Fibroblast of peridontal ligament (primary cell): ENCODE measurements around the gene IFITM5.
"Not testable (repeated sequence)": the region's sequence is repeated elsewhere in the genome, so short reads cannot be mapped to it uniquely, and the experiment has no call there.

Experiments
- DNase-seq: peaks from one replicate; pipeline ENCODE4 v3.0.0-alpha.2; 2010; ENCODE audit errors: extremely low read depth

Gene IFITM5

DNA sequence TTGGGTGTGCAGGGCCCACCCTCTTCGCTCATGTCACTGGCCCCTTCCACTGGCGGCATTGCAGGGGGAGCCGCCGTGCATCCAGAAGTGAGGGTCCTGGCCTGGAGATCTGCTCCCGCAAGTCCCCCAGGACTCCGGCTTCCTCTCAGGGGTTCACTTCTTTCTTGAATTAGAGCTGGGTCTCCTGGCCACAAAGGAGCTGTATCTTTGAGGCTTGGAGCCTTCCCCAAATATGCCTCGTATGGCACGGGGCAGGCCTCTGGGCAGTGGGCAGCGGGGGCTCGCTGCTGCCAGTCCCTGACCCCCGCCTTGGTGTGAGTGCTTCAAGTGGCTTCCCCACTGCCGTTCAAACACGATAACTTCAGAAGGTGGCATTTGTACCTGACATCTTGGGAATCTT lies 28.7 kb upstream of the IFITM5 start:
- no peak for DNase-seq

DNA sequence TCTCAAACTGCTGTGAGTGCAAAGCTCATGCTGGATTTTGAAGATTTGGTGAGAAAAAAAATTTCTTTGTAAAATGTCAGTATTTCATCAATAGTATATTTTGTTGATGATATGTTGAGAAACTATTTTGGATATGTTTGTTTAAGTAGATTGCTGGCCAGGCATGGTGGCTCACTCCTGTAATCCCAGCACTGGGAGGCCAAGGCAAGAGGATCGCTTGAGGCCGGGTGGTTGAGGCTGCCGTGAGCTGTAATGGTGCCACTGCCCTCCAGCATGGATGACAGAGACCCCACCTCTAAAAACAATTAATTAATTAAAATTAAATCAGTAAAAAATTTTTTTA lies 28.2 kb upstream of the IFITM5 start:
- no peak for DNase-seq

DNA sequence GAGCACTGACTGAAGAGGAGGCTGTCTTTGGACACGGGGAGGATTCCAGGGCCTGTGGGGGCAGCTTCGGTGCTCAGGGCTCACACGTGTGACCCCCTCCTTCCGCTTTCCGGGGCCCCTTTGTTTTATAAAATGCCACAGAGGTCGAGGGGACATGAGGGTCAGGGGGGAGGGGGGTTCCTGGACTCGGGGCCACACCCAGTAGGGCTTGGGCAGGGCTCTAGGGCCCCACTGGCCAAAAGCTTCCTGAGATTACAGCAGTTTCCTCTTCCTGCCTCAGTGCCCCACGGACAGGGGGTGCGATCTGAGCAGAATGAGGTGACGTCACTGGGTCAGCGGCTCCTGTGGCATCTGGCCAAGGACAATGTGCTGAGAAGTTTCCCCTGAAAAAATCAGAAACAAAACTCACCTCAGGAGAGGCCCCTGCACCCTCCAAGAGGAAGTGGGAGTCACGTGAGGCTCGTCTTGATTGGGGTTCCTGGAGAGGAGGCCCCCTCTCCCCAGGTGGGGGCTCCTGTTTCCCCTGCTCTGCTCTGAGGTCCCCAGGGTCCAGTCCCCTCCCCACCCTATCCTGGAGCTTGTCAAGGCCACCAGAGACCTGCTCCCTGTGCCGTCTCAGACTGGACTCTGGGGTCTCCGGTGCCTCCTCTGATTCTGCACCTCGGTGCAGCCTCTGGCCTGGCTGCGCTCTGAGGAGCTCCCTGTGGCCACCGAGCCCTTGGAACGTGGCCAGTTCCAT lies 27.7 kb upstream of the IFITM5 start:
- DNase-seq, result no peak

DNA sequence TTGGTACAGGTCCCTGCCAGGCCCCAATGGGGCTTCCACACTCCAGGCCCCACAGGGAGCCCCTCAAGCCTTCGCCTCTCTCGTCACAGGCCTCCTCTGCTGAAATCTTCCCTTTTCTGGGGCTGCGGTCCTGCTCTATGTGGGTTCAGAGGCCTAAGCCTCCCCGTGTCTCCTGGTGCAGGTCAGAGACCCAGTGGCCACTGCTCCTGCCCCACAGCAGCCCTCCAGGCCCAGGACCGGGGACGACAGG lies 27.2 kb upstream of the IFITM5 start:
- DNase-seq, result no peak

DNA sequence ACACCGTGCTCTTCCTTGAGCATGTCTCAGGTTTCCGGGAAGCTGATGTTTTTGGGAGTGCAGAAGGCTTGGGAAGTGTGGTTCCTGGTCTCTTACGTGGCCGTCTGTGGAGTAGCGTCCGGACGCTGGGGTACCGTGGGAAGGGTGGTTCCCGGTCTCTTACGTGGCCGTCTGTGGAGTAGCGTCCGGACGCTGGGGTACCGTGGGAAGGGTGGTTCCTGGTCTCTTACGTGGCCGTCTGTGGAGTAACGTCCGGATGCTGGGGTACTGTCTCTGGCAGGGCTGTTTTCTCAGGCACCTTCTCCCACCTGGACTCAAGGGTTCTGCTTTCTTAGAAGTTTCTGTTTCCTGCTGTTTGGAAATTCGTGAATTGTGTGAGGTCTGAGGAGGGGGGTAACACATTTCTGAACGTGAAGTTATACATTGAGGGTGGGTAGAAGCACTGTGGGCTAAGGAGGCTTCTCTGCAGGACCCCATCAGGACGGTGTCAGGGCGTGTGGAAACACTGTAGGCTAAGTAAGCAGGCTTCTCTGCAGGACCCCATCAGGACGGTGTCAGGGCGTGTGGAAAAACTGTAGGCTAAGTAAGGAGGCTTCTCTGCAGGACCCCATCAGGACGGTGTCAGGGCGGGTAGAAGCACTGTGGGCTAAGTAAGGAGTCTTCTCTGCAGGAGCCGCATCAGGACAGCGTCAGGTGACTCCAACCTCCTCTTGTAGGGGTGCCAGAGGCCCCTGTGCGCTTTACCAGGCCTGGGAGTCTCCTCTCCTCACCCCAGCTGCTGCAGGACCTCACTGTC lies 26.7 kb upstream of the IFITM5 start:
- DNase-seq, result no peak

DNA sequence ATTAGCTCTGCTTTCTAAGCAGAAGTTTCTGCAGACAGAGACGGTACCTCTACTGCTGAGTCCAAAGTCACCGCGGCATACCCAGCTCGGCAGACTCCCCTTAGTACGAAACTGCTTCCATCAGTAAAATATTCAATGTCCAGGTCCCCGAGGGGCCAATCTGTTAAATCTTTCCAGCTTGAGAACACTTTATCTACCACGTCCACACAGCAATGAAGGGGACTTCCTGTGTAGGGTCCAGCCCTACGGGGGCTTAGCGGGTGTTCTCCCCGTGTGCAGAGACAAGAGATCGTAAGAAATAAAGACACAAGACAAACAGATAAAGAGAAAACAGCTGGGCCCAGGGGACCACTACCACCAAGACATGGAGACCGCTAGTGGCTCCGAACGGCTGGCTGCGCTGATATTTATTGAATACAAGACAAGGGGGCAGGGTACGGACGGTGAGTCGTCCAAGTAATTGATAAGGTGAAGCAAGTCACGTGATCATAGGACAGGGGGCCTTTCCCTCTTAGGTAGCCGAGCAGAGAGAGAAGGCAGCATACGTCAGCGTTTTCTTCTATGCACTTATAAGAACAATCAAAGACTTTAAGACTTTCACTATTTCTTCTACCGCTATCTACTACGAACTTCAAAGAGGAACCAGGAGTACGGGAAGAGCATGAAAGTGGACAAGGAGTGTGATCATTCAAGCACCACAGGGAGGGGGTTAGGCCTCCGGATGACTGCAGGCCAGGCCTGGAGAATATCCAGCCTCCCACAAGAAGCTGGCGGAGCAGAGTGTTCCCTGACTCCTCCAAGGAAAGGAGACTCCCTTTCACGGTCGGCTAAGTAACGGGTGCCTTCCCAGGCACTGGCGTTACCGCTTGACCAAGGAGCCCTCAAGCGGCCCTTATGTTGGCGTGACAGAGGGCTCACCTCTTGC lies 25.5 kb upstream of the IFITM5 start:
- DNase-seq, result not testable (repeated sequence)

DNA sequence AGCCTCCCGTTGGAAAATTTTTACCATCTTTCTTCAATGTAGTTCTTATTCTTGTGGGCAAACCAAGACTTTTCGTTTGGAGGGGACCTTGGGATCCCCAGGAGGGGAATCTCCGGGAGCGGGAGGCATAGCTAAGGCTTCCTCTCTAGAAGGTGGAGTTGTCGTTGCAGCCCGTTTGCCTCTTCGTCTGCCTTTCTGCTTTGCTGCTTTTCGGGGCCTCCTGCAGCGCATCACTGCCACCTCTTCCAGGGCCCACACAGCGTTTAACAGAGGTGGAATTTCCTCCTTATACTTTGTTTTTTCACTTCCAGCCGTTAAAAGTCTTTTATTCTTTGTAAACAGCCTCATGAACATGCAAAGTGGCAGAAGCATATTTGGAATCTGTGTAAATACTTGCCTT lies 24.8 kb upstream of the IFITM5 start:
- DNase-seq, result no peak

DNA sequence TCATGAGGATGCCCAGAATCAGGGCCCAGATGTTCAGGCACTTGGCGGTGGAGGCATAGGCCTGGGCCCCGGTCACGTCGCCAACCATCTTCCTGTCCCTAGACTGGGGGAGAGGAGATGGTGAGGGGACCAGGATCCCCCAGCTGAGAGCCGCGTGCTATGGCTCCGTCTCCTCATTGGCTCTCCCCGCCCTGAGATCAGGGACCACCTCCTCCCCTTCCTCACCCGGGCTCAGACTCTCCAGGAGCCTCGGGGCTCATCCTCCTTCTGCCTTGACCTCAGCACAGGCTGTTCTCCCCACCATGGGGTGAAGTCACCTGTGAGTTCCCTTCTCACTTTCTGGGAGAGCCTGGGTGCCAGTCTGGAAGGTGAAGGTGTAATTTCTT lies 20.6 kb upstream of the IFITM5 start:
- DNase-seq, result not testable (repeated sequence)

DNA sequence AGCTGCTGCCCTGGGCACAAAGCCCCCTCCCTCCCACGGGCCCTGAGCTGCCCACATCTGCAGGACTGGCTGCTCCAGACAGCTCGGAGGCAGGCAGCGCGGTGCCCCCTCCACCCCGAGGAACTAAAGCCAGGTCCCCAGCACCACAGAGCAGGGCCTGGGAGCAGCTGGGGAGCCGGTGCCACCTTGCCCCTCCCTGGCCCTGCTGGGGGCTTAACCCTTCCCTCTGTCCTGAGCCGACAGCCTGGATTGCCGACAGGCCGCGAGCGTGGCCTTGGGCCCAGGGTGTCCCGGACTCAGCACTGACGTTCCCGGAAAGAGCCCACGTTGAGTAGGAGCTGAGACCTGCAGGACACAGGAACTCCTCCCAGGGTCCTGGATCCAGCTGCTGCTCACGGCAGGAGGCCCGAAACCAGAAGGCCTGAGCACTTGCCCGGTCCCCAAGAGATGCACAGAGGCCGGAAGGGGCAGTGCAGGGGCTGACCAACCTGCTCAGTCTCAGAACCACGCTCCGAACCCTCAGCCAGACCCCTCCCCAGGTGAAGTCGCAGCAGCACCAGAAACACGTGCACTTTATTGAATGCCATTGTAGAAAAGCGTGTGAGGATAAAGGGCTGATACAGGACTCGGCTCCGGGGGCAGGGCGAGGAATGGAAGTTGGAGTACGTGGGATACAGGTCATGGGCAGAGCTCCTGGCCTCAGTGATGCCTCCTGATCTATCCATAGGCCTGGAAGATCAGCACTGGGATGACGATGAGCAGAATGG lies 20.0 kb upstream of the IFITM5 start:
- not testable (repeated sequence) for DNase-seq

DNA sequence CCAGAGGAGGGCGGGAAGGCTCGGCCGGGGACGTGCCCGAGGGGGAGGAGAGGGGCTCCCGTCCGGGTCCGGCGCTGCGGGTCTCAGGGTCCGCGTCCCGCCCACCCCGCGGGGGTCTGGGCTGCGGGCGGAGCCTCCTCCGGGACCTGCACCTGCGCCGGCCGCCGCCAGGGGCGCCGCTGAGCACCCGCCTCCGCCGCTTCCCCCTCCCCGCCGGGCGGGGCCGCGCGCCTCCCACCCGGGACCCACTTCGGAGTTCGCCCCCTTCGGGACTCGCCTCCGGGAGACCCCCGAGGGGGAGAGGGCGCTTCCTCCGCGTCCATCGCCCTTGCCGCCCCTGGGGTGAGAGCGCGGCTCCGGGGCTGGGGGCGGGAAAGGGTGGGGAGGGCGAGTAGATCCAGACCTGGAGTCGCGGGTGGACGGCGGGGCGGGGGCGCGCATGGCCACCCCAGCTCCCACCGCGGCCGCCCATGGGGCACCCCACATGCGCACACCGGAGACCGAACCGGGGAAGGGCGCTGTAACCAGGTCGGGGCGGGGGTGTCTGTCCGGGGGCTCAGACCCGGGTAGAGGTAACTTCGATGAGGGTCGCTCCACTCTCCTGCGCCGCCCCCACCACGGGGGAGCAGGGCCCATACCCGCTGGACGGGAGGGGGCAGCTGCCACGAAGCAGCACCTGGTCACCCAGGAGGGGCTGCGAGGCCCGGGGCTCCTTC lies 19.2 kb upstream of the IFITM5 start:
- DNase-seq, result not testable (repeated sequence)

DNA sequence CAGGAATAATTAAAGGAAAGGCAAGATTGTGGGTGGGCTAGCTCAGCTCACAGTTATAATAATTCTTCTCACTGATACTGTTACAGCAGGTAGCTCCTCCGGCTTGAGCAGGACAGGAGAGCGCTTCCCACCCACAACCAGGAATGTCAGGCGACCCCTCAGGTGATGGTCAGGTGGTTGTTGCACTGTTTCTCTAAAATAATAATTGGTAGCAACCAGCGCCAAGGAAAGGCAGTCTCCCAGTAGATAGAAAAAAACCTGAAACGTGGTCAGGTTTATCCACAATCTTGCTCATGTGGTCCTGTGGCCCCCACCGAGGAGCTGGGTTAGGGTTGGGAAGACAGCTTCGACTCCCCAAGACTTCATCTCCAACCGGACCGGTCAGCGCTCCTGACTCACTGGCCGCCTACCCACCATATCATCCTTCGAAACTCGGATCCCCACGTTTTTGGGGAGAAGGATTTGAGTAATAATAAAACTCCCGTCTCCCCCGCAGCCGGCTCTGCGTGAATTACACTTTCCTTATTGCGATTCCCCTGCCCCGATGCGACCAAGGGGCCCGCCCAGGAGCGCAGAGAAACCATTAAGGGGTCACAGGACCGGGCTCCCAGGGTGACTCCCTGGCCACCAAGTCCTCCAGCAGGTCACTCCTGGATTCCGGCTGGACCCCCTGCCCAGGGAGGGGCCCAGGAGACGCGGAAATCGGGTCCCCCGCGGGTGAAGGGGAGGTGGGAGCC lies 18.5 kb upstream of the IFITM5 start:
- not testable (repeated sequence) for DNase-seq

DNA sequence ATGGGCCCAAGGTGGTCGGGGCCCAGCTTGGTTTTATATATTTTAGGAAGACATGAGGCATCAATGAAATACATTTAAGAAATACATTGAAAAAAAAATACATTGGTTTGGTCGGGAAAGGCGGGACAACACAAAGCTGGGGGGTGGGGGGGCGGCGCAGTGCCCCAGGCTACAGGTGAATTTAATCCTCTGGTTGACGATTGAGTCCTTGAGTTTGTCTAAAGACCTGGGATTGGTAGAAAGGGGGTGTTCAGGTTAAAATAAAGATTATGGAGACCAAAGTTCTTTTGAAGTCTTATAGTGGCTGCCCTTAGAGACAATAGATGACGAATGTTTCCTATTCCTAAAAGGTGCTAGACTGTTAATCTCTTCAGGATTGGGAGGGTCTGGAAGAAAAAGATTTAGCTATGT lies 17.6 kb upstream of the IFITM5 start:
- no peak for DNase-seq

DNA sequence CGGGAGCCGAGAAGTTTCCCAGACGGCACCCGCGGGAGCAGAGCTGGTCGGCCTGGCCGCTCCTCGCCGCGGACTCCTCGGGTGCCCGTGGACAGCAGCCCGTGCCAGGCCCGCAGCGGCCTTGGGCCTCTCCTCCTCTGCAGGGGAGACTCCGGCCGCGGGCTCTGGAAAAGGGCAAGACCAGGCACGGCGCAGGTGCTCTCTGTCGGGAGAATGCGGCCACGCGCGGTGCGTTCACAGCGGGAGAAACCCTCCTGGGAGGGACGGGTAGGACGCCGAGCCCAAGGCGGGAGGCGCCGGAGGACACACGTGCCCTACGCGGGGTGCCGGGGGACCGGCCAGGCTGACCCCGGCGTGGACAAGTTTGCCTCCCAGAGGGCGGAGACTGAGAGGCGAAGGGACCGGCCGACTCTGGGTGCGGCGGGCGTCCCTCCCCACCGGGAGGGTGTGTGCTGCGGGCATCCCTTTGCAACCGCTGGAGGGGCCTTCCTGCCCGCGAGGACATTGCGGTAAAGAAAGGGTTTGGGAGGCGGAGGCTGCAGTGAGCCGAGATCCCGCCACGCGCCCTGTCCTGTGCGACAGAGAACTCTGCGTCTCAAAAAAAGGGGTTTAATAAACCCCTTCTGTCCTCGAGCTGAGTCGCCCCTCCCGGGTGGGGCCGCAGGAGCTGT lies 16.8 kb upstream of the IFITM5 start:
- DNase-seq, result no peak

DNA sequence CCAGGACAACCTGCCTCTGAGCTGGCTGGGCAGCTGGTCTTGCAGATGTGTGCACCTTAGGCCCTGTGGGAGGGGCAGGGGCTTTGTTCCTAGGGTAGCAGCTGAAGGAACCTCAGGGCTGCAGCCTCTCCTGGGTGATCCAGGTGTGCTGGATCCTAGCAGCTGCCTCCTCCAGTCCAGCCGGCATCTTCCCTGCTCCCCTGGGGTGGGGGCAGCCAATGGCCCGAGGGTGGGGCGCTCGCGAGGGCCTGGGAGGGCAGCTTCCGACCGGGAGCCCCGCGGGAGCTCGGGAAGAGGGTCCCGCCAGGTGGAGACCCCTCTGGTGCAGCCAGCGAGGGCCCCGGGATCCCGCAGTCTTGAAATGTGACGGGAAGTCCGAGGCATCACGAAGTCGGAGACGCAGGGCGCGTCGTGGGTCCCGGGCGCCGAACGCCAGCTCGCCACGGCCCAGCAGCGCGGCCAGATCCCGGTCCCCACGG lies 16.2 kb upstream of the IFITM5 start:
- no peak for DNase-seq

DNA sequence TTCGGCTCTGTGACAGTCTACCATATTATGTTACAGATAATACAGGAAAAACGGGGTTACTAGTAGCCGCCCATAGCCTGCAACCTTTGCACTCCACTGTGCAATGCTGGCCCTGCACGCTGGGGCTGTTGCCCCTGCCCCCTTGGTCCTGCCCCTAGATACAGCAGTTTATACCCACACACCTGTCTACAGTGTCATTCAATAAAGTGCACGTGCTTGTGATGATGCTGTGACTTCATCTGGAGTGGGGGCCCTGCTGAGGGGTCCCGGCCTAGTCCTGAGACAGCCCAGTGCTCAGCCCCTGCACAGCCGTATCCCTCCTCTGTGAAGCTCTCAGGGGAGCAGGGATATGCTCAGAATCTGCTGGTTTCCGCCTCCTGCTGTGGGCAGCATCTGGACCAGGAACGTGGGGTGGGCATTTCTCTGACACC lies 15.7 kb upstream of the IFITM5 start:
- DNase-seq, result no peak

DNA sequence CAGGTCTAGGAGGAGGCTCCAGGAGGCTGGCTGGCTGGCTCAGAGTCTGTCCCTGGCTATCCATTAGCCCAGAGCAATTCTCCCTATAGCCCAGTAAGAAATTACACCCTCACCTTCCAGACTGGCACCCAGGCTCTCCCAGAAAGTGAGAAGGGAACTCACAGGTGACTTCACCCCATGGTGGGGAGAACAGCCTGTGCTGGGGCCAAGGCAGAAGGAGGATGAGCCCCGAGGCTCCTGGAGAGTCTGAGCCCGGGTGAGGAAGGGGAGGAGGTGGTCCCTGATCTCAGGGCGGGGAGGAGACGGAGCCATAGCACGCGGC lies 15.2 kb upstream of the IFITM5 start:
- DNase-seq, result not testable (repeated sequence)

DNA sequence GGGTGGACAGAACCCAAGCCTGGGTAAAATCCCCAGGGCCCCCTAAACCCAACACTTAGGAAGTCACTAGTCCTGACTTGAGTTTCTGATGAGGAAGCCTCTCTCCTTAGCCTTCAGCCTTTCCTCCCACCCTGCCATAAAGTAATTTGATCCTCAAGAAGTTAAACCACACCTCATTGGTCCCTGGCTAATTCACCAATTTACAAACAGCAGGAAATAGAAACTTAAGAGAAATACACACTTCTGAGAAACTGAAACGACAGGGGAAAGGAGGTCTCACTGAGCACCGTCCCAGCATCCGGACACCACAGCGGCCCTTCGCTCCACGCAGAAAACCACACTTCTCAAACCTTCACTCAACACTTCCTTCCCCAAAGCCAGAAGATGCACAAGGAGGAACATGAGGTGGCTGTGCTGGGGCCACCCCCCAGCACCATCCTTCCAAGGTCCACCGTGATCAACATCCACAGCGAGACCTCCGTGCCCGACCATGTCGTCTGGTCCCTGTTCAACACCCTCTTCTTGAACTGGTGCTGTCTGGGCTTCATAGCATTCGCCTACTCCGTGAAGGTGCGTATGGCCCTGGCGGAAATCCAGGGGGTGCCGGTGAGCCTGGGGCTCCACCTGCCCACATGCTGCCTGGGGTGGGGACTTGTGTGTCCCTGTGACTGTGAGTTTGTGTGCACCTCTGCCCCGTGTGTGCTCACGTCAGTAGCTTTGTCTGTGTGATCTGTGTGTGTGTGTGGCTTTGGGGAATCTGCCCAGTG lies 14.6 kb upstream of the IFITM5 start, which contains the start of gene IFITM1:
Gene IFITM1, plus strand, starts transcription at position 254 of the 767 bp plus-strand sequence. Its CDS starts 131 bp downstream, at position 385.
- DNase-seq, result peak; percentile 92

DNA sequence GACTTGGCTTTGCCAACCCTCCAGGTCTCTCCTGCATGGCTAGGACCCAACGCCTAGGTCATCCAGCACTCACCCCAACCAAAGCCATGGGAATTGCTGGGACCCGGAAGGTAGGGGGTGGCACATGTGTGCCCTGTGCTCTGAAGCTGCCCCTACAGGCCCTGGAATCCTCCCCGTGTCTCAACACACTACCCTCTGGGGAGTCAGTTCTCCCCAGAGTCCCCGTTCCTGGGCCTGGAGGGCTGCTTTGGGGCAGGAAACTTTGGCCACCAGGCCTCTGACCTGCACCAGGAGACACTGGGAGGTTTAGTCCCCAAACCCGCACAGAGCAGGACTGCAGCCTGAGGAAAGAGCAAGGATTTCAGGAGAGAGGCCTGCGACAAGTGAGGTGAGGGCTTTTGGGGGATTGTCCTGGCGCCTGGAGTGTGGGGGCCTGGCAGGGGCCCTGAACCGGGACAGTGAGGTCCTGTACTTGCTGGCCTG lies 14.0 kb upstream of the IFITM5 start:
- DNase-seq, result no peak
